ENCODE data around the gene LARGE2. TPM values are rescaled to one million over a fixed set of nuclear protein-coding genes. Genes with fewer than 3 reads are reported as not detected.

Gene LARGE2
- total and polyA plus RNA-seq, 10 of the 15 experiments (the other 5 are each of a cell fraction or from before 2014, with no cell fraction given) = 0.03 to 0.41 (median 0.19) TPM; not detected in 6

- TF ChIP-seq CREB1 (IDR thresholded peaks at IDR 0.05; ENCODE audit: low read depth) (no peak), ZBTB4 (CRISPR knock-in tag; IDR thresholded peaks at IDR 0.05) (no peak), TAF1 (IDR thresholded peaks at IDR 0.05; ENCODE audit: borderline replicate concordance, low read depth, low read length) (no peak)
- TF ChIP-seq, protein P1, sequence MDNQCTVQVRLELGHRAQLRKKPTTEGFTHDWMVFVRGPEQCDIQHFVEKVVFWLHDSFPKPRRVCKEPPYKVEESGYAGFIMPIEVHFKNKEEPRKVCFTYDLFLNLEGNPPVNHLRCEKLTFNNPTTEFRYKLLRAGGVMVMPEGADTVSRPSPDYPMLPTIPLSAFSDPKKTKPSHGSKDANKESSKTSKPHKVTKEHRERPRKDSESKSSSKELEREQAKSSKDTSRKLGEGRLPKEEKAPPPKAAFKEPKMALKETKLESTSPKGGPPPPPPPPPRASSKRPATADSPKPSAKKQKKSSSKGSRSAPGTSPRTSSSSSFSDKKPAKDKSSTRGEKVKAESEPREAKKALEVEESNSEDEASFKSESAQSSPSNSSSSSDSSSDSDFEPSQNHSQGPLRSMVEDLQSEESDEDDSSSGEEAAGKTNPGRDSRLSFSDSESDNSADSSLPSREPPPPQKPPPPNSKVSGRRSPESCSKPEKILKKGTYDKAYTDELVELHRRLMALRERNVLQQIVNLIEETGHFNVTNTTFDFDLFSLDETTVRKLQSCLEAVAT (IDR thresholded peaks at IDR 0.05) = no peak
These were observed 51.1 kb downstream of the LARGE2 start (continued) for GRCh38 chr11:45973601-45974000.

- H3K4me2 ChIP-seq (ENCODE audit: control insufficient read depth, insufficient read depth) = no peak overlapping the region
- no peak overlapping the region for H3K27ac ChIP-seq (ENCODE audit: control insufficient read depth, insufficient read depth)
- in situ Hi-C loops (cut with MboI) = no loop called here
- POLR2A ChIA-PET = no interaction called here
- H3K9ac ChIP-seq (ENCODE audit: control insufficient read depth, insufficient read depth, low read length) = no peak overlapping the region
- SMC1A ChIA-PET (ENCODE audit: uncharacterized antibody, unreplicated experiment) = interaction anchor here (1.0 to 1.6 kb wide), 2 partner anchors 9 to 21 kb away, joined by 3 read pairs; no protein-coding TSS in a partner anchor
- no peaks in the 10 kb centered on the region for H4K20me1 ChIP-seq (ENCODE audit: control insufficient read depth, insufficient read depth)
- H3K79me2 ChIP-seq (ENCODE audit: control insufficient read depth, insufficient read depth, low read length) = no peaks in the 10 kb centered on the region
- H3K4me3 ChIP-seq = no peak overlapping the region
- no TSS peak for BruUV-seq (replicated peaks)
- H3K27me3 ChIP-seq (replicated peaks in 1 of 2; ENCODE audit: control insufficient read depth in 2 of 2, insufficient read depth in 2 of 2, low read length in 1 of 2) = no peaks in the 10 kb centered on the region
- 95% methylated on average over 1 of the region's 1 CpG for WGBS (ENCODE audit: insufficient coverage, insufficient replicate concordance, low lambda C conversion rate, missing lambda C conversion rate)
- no peak for ATAC-seq
- RAD21 ChIA-PET (ENCODE audit: unreplicated experiment) = no interaction called here
- H2AFZ ChIP-seq (ENCODE audit: control insufficient read depth, low read depth, low read length) = no peak overlapping the region
- peaks cover 6 to 12% of the 10 kb centered on the region in 2 experiments; a peak in 3 of 4 replicates for H3K36me3 ChIP-seq (ENCODE audit: control insufficient read depth in 2 of 2, insufficient read depth in 2 of 2, low read length in 1 of 2)
- intact Hi-C loops (cut with micrococcal nuclease; ENCODE audit: unreplicated experiment) = no loop called here
- no peaks in the 10 kb centered on the region for H3K4me1 ChIP-seq (ENCODE audit: control insufficient read depth, insufficient read depth, low read length)
- CTCF ChIA-PET = interaction anchor here (0.6 to 2.5 kb wide), 2 partner anchors 10 to 29 kb away, joined by 3 to 14 read pairs; no protein-coding TSS in a partner anchor
- no peak for DNase-seq (ENCODE audit: low read depth, low spot score)
- FAIRE-seq = no peak
- H3K9me3 ChIP-seq (replicated peaks; ENCODE audit: control insufficient read depth, insufficient read depth, low read length) = no peaks in the 10 kb centered on the region
- TF ChIP-seq NR2F1 (conservative IDR thresholded peaks at IDR 0.05) (no peak), BMI1 (IDR thresholded peaks at IDR 0.05; ENCODE audit: borderline replicate concordance) (no peak), IRF3 (IDR thresholded peaks at IDR 0.05) (no peak), NKRF (conservative IDR thresholded peaks at IDR 0.05) (no peak), RCOR1 (conservative IDR thresholded peaks at IDR 0.05; ENCODE audit: low read depth, low read length) (no peak), POLR2A (IDR thresholded peaks at IDR 0.05; ENCODE audit: low read depth, low read length) (no peak), KLF5 (IDR thresholded peaks at IDR 0.05; ENCODE audit: partially characterized antibody) (no peak)
- TF ChIP-seq, protein P2, sequence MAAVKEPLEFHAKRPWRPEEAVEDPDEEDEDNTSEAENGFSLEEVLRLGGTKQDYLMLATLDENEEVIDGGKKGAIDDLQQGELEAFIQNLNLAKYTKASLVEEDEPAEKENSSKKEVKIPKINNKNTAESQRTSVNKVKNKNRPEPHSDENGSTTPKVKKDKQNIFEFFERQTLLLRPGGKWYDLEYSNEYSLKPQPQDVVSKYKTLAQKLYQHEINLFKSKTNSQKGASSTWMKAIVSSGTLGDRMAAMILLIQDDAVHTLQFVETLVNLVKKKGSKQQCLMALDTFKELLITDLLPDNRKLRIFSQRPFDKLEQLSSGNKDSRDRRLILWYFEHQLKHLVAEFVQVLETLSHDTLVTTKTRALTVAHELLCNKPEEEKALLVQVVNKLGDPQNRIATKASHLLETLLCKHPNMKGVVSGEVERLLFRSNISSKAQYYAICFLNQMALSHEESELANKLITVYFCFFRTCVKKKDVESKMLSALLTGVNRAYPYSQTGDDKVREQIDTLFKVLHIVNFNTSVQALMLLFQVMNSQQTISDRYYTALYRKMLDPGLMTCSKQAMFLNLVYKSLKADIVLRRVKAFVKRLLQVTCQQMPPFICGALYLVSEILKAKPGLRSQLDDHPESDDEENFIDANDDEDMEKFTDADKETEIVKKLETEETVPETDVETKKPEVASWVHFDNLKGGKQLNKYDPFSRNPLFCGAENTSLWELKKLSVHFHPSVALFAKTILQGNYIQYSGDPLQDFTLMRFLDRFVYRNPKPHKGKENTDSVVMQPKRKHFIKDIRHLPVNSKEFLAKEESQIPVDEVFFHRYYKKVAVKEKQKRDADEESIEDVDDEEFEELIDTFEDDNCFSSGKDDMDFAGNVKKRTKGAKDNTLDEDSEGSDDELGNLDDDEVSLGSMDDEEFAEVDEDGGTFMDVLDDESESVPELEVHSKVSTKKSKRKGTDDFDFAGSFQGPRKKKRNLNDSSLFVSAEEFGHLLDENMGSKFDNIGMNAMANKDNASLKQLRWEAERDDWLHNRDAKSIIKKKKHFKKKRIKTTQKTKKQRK (IDR thresholded peaks at IDR 0.05; ENCODE audit: low read depth, low read length) = no peak
These were observed 52.4 kb downstream of the LARGE2 start for GRCh38 chr11:45974806-45975205.

Data from GM12878 (cell line).